Neural cell (in vitro differentiated cells): ENCODE results near the gene P3H2. TPM values are rescaled to one million over a fixed set of nuclear protein-coding genes. Genes with fewer than 3 reads are reported as not detected.

Experiments used
- H2AFZ ChIP-seq: fragments of 200-600, 300-800 bp; sonication (generic), shearing (Covaris generic); 2 replicates; pipeline ENCODE4 v1.6.0; 2014; ENCODE audit warnings: low read depth, mild to moderate bottlenecking, antibody characterized with exemption, low read length, moderate library complexity
- H3F3A ChIP-seq: fragments of 200-600 bp; shearing (Covaris generic); 2 replicates; pipeline ENCODE4 v1.6.1; 2016; ENCODE audit warnings: mild to moderate bottlenecking, moderate library complexity, mixed read lengths, antibody characterized with exemption, low read length; ENCODE audit not compliant: insufficient read depth, poor library complexity, severe bottlenecking
- H3K27ac ChIP-seq: fragments of 200-600, 300-800 bp; sonication (generic), shearing (Covaris generic); 2 replicates; pipeline ENCODE4 v1.5.1; 2014; ENCODE audit warnings: mild to moderate bottlenecking, low read length, moderate library complexity
- H3K27me3 ChIP-seq: fragments of 300-800, 200-600 bp; sonication (generic), shearing (Covaris generic); 2 replicates; pipeline ENCODE4 v1.6.0; 2014; ENCODE audit warnings: mild to moderate bottlenecking, low read depth, low read length, moderate library complexity; ENCODE audit not compliant: insufficient read depth
- H3K36me3 ChIP-seq: fragments of 300-800, 200-600 bp; sonication (generic), shearing (Covaris generic); 2 replicates; pipeline ENCODE4 v1.5.1; 2014; ENCODE audit warnings: mild to moderate bottlenecking, antibody characterized with exemption, low read length, moderate library complexity; ENCODE audit not compliant: insufficient read depth
- H3K4me2 ChIP-seq: fragments of 300-800, 200-600 bp; sonication (generic), shearing (Covaris generic); 2 replicates; pipeline ENCODE4 v1.6.0; 2014; ENCODE audit warnings: mild to moderate bottlenecking, low read length
- H3K4me3 ChIP-seq: fragments of 300-800, 200-600 bp; sonication (generic), shearing (Covaris generic); 2 replicates; pipeline ENCODE4 v1.5.1; 2014; ENCODE audit warnings: mild to moderate bottlenecking, low read length, moderate library complexity
- H3K79me2 ChIP-seq: fragments of 200-600 bp; shearing (Covaris generic); replicated peaks from 2 replicates; pipeline ENCODE4 v1.6.0; 2014; ENCODE audit warnings: mild to moderate bottlenecking, low read length, moderate library complexity; ENCODE audit not compliant: insufficient read depth
- H3K9ac ChIP-seq: fragments of 300-800, 200-600 bp; sonication (generic), shearing (Covaris generic); 2 replicates; pipeline ENCODE4 v1.6.1; 2016; ENCODE audit warnings: mild to moderate bottlenecking, low read length, mixed read lengths
- H3K9me2 ChIP-seq: fragments of 200-600 bp; shearing (Covaris generic); 2 replicates; pipeline ENCODE4 v1.6.1; 2016; ENCODE audit warnings: mild to moderate bottlenecking, low read length, mixed read lengths; ENCODE audit not compliant: insufficient read depth
- H3K9me3 ChIP-seq: fragments of 200-600, 300-800 bp; sonication (generic), shearing (Covaris generic); 2 replicates; pipeline ENCODE4 v1.6.1; 2016; ENCODE audit warnings: mild to moderate bottlenecking, mixed run types, low read length, moderate library complexity, mixed read lengths
- H4K20me1 ChIP-seq: fragments of 200-600 bp; shearing (Covaris generic); 2 replicates; pipeline ENCODE4 v1.6.1; 2016; ENCODE audit warnings: mild to moderate bottlenecking, mixed run types; ENCODE audit not compliant: insufficient read depth
- CTCF ChIP-seq: fragments of 450-650 bp; IDR thresholded peaks from 2 replicates; pipeline ENCODE4 v1.5.1; 2014; ENCODE audit warnings: antibody characterized with exemption, mild to moderate bottlenecking, moderate library complexity; ENCODE audit not compliant: poor library complexity, severe bottlenecking
- EP300 ChIP-seq: fragments of 450-650 bp; conservative IDR thresholded peaks from 2 replicates; pipeline ENCODE4 v1.6.1; 2014; ENCODE audit warnings: antibody characterized with exemption, mild to moderate bottlenecking, moderate library complexity; ENCODE audit not compliant: poor library complexity, severe bottlenecking
- EZH2 ChIP-seq: fragments of 200-600, 300-800 bp; shearing (Covaris generic), sonication (generic); IDR thresholded peaks from 2 replicates; pipeline ENCODE4 v1.6.1; 2014; ENCODE audit warnings: antibody characterized with exemption, low read length, borderline replicate concordance, mild to moderate bottlenecking; ENCODE audit not compliant: insufficient read depth, poor library complexity, severe bottlenecking
- MXI1 ChIP-seq: fragments of 450-650 bp; conservative IDR thresholded peaks from 2 replicates; pipeline ENCODE4 v1.6.1; 2014; ENCODE audit warnings: antibody characterized with exemption, mild to moderate bottlenecking; ENCODE audit not compliant: poor library complexity, severe bottlenecking
- POLR2AphosphoS5 ChIP-seq: IDR thresholded peaks from 2 replicates; pipeline ENCODE4 v1.6.1; 2012
- RAD21 ChIP-seq: fragments of 450-650 bp; conservative IDR thresholded peaks from 2 replicates; pipeline ENCODE4 v1.6.1; 2014; ENCODE audit warnings: antibody characterized with exemption, mild to moderate bottlenecking, moderate library complexity
- REST ChIP-seq: IDR thresholded peaks from 2 replicates; pipeline ENCODE4 v1.6.1; 2012; ENCODE audit warnings: borderline replicate concordance
- SMC3 ChIP-seq: fragments of 450-650 bp; conservative IDR thresholded peaks from 2 replicates; pipeline ENCODE4 v1.6.1; 2014; ENCODE audit warnings: antibody characterized with exemption, mild to moderate bottlenecking, moderate library complexity; ENCODE audit not compliant: poor library complexity
- TAF1 ChIP-seq: IDR thresholded peaks from 2 replicates; pipeline ENCODE4 v1.6.1; 2012; ENCODE audit warnings: low read depth
- polyA plus RNA-seq: library from polyadenylated mRNA; depleted of rRNA; stranded (reverse); fragments of >200 nt; gene quantifications from 2 replicates; pipeline ENCODE4 v1.2.3, GENCODE V29; 2014

The P3H2 gene
- polyA plus RNA-seq, 1 donor from 2014 or later: 0.68 TPM

DNA sequence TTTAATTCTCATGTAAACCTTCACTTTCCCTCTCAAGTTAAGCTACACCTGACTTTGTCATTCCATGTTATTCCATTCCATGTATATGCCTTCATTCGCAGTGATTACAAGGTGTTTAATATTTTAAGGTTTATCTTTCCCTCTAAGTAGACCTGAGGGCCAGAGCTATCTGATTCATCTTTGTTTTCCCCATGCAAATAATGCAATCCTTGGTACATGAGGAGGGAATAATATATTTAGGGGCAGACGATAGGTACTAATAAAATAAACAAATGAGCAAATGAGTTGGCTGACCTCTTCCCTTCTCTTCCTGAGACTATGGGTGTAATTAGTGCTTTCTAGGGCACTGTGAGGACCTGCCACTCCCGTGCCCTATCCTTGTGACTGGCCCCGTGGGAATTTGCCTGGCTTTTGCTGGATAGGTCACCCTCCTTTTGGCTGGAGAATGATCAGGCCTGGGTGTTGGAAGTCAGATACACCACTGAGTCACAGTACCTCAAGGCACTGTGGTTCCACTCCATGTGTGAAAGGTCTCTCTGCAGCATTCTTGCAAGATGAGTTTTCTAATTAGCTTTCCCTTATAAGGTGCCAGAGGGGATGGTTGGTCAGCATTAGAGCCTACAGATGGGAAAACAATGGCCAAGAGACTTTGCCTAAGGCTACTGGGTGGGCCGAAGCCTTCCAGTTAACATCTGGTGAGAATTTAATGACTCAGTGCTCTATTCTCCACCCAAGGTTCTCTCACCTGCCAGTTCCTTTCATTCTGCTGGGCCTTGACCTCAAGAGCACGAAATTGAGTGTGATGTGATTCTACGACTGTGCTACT is 183.2 kb downstream of the P3H2 start:
- no peak overlapping the region for H2AFZ ChIP-seq
- H3F3A ChIP-seq: no peaks in the 10 kb centered on the region
- H3K4me3 ChIP-seq: no peak overlapping the region
- H3K9me3 ChIP-seq: no peaks in the 10 kb centered on the region
- no peaks in the 10 kb centered on the region for H3K36me3 ChIP-seq
- no peaks in the 10 kb centered on the region for H4K20me1 ChIP-seq
- no peak overlapping the region for H3K9ac ChIP-seq
- H3K79me2 ChIP-seq: no peaks in the 10 kb centered on the region
- no peaks in the 10 kb centered on the region for H3K9me2 ChIP-seq
- no peak for TF ChIP-seq POLR2AphosphoS5
- no peak for TF ChIP-seq SMC3
- no peak for TF ChIP-seq EZH2
- TF ChIP-seq REST: no peak
- TF ChIP-seq CTCF: no peak
- TF ChIP-seq RAD21: no peak
- TF ChIP-seq EP300: no peak
- no peak for TF ChIP-seq TAF1
- TF ChIP-seq MXI1: no peak
- H3K27me3 ChIP-seq: no peaks in the 10 kb centered on the region
- no peak overlapping the region for H3K27ac ChIP-seq
- no peak overlapping the region for H3K4me2 ChIP-seq

- Histone ChIP-seq H3K9ac (no peak overlapping the region), H3K27ac (no peak overlapping the region), H3K9me2 (no peaks in the 10 kb centered on the region), H2AFZ (no peak overlapping the region), H3K4me2 (no peak overlapping the region), H3F3A (no peaks in the 10 kb centered on the region), H3K36me3 (no peaks in the 10 kb centered on the region), H3K4me3 (no peak overlapping the region), H3K27me3 (no peaks in the 10 kb centered on the region), H3K79me2 (no peaks in the 10 kb centered on the region), H4K20me1 (no peaks in the 10 kb centered on the region), H3K9me3 (no peaks in the 10 kb centered on the region)
- TF ChIP-seq RAD21 (no peak), MXI1 (no peak), SMC3 (no peak), EZH2 (no peak), POLR2AphosphoS5 (no peak), EP300 (no peak), TAF1 (no peak), CTCF (no peak)
These were observed 184.3 kb downstream of the P3H2 start for GRCh38 chr3:189936201-189936945.
